HL-60 (cell line): ENCODE results near the gene LUZP1.

Experiments used
- GABPA ChIP-seq: IDR thresholded peaks from 2 replicates; pipeline ENCODE4 v1.6.1; 2012; ENCODE audit warnings: low read depth
- POLR2AphosphoS5 ChIP-seq: IDR thresholded peaks from 2 replicates; pipeline ENCODE4 v1.6.1; 2012; ENCODE audit warnings: low read depth
- REST ChIP-seq: IDR thresholded peaks from 2 replicates; pipeline ENCODE4 v1.6.1; 2012; ENCODE audit warnings: low read depth; ENCODE audit not compliant: insufficient replicate concordance
- TF ChIP-seq, protein P1 (sequence below): IDR thresholded peaks from one replicate; pipeline ENCODE4 v1.5.1; 2011; ENCODE audit warnings: low read length, control low read depth, inconsistent platforms; ENCODE audit not compliant: insufficient read depth

GRCh38 chr1:23150125-23150524 is 18.5 kb downstream of the LUZP1 start:
- TF ChIP-seq, protein P1, sequence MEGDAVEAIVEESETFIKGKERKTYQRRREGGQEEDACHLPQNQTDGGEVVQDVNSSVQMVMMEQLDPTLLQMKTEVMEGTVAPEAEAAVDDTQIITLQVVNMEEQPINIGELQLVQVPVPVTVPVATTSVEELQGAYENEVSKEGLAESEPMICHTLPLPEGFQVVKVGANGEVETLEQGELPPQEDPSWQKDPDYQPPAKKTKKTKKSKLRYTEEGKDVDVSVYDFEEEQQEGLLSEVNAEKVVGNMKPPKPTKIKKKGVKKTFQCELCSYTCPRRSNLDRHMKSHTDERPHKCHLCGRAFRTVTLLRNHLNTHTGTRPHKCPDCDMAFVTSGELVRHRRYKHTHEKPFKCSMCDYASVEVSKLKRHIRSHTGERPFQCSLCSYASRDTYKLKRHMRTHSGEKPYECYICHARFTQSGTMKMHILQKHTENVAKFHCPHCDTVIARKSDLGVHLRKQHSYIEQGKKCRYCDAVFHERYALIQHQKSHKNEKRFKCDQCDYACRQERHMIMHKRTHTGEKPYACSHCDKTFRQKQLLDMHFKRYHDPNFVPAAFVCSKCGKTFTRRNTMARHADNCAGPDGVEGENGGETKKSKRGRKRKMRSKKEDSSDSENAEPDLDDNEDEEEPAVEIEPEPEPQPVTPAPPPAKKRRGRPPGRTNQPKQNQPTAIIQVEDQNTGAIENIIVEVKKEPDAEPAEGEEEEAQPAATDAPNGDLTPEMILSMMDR, result no peak
- TF ChIP-seq REST (no peak), POLR2AphosphoS5 (no peak), GABPA (no peak)
